ENCODE measurements around the gene ZNF33B. TPM values are rescaled to one million over a fixed set of nuclear protein-coding genes. Genes with fewer than 3 reads are reported as not detected.

ZNF33B gene
- total RNA-seq, 4 donors from 2014 or later, result 37.8 to 47.6 (median 43.3) TPM

- no peaks in the 10 kb centered on the region for H3K27me3 ChIP-seq
- peaks cover 10 to 11% of the 10 kb centered on the region in 2 donors for H3K4me1 ChIP-seq
- no peak for TF ChIP-seq CTCF (IDR thresholded peaks at IDR 0.05)
- TF ChIP-seq POLR2A (IDR thresholded peaks at IDR 0.05), result no peak
- peak overlapping the region; percentile 24 to 54 (median 41) for H3K4me3 ChIP-seq (replicated peaks in 1 of 3)
- H3K36me3 ChIP-seq, result no peaks in the 10 kb centered on the region
- no peak for DNase-seq
- H3K9me3 ChIP-seq, result no peaks in the 10 kb centered on the region
- 56 to 58% methylated on average over 24 of the region's 24 CpGs for WGBS, 2 donors
- H3K27ac ChIP-seq, result peak overlapping the region in 1 of 3 donors; percentile 47
- intact Hi-C loops (cut with DNase I), result loop anchor here (10.0 kb wide), 1 partner anchor 93 kb away; no protein-coding TSS in a partner anchor
Observed at GRCh38 chr10:42551582-42552187, 86.7 kb downstream of the ZNF33B start.

GRCh38 chr10:42549851-42550250, 88.5 kb downstream of the ZNF33B start:
- no peaks in the 10 kb centered on the region for H3K36me3 ChIP-seq
- DNase-seq, result no peak
- H3K27me3 ChIP-seq, result no peaks in the 10 kb centered on the region
- no peak overlapping the region for H3K27ac ChIP-seq
- intact Hi-C loops (cut with DNase I), result loop anchor here (10.0 kb wide), 1 partner anchor 95 kb away; no protein-coding TSS in a partner anchor
- H3K9me3 ChIP-seq, result no peaks in the 10 kb centered on the region
- 96 to 98% methylated on average over 3 of the region's 3 CpGs for WGBS, 2 donors
- H3K4me1 ChIP-seq, result peaks cover 10 to 11% of the 10 kb centered on the region in 2 donors
- no peak overlapping the region for H3K4me3 ChIP-seq (replicated peaks in 1 of 3)
- TF ChIP-seq POLR2A (IDR thresholded peaks at IDR 0.05), result no peak
- no peak for TF ChIP-seq CTCF (IDR thresholded peaks at IDR 0.05)

GRCh38 chr10:42548254-42548653, 90.1 kb downstream of the ZNF33B start:
- intact Hi-C loops (cut with DNase I), result no loop called here
- Histone ChIP-seq H3K4me3 (replicated peaks in 1 of 3) (no peak overlapping the region), H3K36me3 (no peaks in the 10 kb centered on the region), H3K9me3 (no peaks in the 10 kb centered on the region), H3K4me1 (peaks cover 10 to 11% of the 10 kb centered on the region in 2 donors), H3K27ac (no peak overlapping the region), H3K27me3 (no peaks in the 10 kb centered on the region)
- TF ChIP-seq POLR2A (IDR thresholded peaks at IDR 0.05) (no peak), CTCF (IDR thresholded peaks at IDR 0.05) (no peak)
- no peak for DNase-seq
- WGBS, 2 donors, result 96 to 99% methylated on average over 3 of the region's 3 CpGs

GRCh38 chr10:42544945-42545344, 93.4 kb downstream of the ZNF33B start:
- TF ChIP-seq POLR2A (IDR thresholded peaks at IDR 0.05) (no peak), CTCF (IDR thresholded peaks at IDR 0.05) (no peak)
- Histone ChIP-seq H3K4me1 (no peaks in the 10 kb centered on the region), H3K36me3 (no peaks in the 10 kb centered on the region), H3K27ac (no peak overlapping the region), H3K4me3 (replicated peaks in 1 of 3) (no peak overlapping the region), H3K27me3 (no peaks in the 10 kb centered on the region), H3K9me3 (no peaks in the 10 kb centered on the region)
- no peak for DNase-seq
- intact Hi-C loops (cut with DNase I), result no loop called here

GRCh38 chr10:42543840-42544372, 94.5 kb downstream of the ZNF33B start:
- Histone ChIP-seq H3K27ac (no peak overlapping the region), H3K4me1 (no peaks in the 10 kb centered on the region), H3K36me3 (peaks cover 6 to 10% of the 10 kb centered on the region in 2 donors), H3K4me3 (replicated peaks in 1 of 3) (no peak overlapping the region), H3K27me3 (no peaks in the 10 kb centered on the region), H3K9me3 (no peaks in the 10 kb centered on the region)
- no peak for DNase-seq
- intact Hi-C loops (cut with DNase I), result no loop called here
- no peak for TF ChIP-seq CTCF (IDR thresholded peaks at IDR 0.05)
- no peak for TF ChIP-seq POLR2A (IDR thresholded peaks at IDR 0.05)
- WGBS, 2 donors, result 86 to 90% methylated on average over 5 of the region's 5 CpGs

Data from thyroid gland (tissue), 4 donors.